HepG2 (cell line): ENCODE data around the gene ZNF740. TPM values are rescaled to one million over a fixed set of nuclear protein-coding genes. Genes with fewer than 3 reads are reported as not detected.

Experiments
- HNRNPUL1 ChIP-seq: fragments of 200-400 bp; formaldehyde crosslinking; IDR thresholded peaks from 2 replicates; pipeline ENCODE4 v1.6.1; 2017; ENCODE audit warnings: low read depth, mild to moderate bottlenecking, low read length, moderate library complexity
- MEIS2 ChIP-seq: sonication (generic); formaldehyde crosslinking; IDR thresholded peaks from 2 replicates; pipeline ENCODE4 v1.9.0; 2021; ENCODE audit warnings: mild to moderate bottlenecking, missing genetic modification reagents
- NAIF1 ChIP-seq: sonication (generic); formaldehyde crosslinking; IDR thresholded peaks from 2 replicates; pipeline ENCODE4 v1.5.0; 2020; ENCODE audit warnings: mild to moderate bottlenecking, missing genetic modification reagents, borderline replicate concordance
- NCOA1 ChIP-seq: sonication (generic); formaldehyde crosslinking; IDR thresholded peaks from 2 replicates; pipeline ENCODE4 v1.9.0; 2021; ENCODE audit warnings: missing genetic modification reagents
- NFYB ChIP-seq: sonication (generic); formaldehyde crosslinking; IDR thresholded peaks from 2 replicates; pipeline ENCODE4 v1.4.0; 2020; ENCODE audit warnings: missing genetic modification reagents
- NKX3-1 ChIP-seq: sonication (generic); formaldehyde crosslinking; IDR thresholded peaks from 2 replicates; pipeline ENCODE4 v1.5.0; 2020; ENCODE audit warnings: missing genetic modification reagents
- NR2F2 ChIP-seq: IDR thresholded peaks from 2 replicates; pipeline ENCODE4 v1.6.1; 2012; ENCODE audit warnings: low read depth, inconsistent platforms, borderline replicate concordance
- RFXAP ChIP-seq: sonication (generic); formaldehyde crosslinking; IDR thresholded peaks from 2 replicates; pipeline ENCODE4 v1.4.0; 2020; ENCODE audit warnings: missing genetic modification reagents, borderline replicate concordance
- SIN3A ChIP-seq: IDR thresholded peaks from 2 replicates; pipeline ENCODE4 v1.6.1; 2011; ENCODE audit warnings: low read depth, mild to moderate bottlenecking, control low read depth, low read length, borderline replicate concordance
- TCF7 ChIP-seq: sonication (generic); IDR thresholded peaks from 2 replicates; pipeline ENCODE4 v1.6.1; 2016; ENCODE audit warnings: antibody characterized with exemption, low read depth
- THAP11 ChIP-seq: IDR thresholded peaks from 2 replicates; pipeline ENCODE4 v1.6.1; 2016; ENCODE audit warnings: missing biosample characterization, missing genetic modification reagents
- ZFP36 ChIP-seq: fragments of 150-350 bp; IDR thresholded peaks from 2 replicates; pipeline ENCODE4 v1.6.1; 2018; ENCODE audit warnings: borderline replicate concordance, low read length, low read depth; ENCODE audit not compliant: partially characterized antibody
- ZNF253 ChIP-seq: sonication (generic); formaldehyde crosslinking; IDR thresholded peaks from 2 replicates; pipeline ENCODE4 v1.8.0; 2022; ENCODE audit warnings: mild to moderate bottlenecking, missing genetic modification reagents, borderline replicate concordance
- ZNF569 ChIP-seq: sonication (generic); formaldehyde crosslinking; IDR thresholded peaks from 2 replicates; pipeline ENCODE4 v1.5.0; 2020; ENCODE audit warnings: mild to moderate bottlenecking, missing genetic modification reagents, moderate library complexity, borderline replicate concordance
- ZNF891 ChIP-seq: sonication (generic); formaldehyde crosslinking; IDR thresholded peaks from 2 replicates; pipeline ENCODE4 v1.5.0; 2020; ENCODE audit warnings: mild to moderate bottlenecking, missing genetic modification reagents
- polyA plus RNA-seq, 8 experiments: library from polyadenylated mRNA; depleted of rRNA in 3 of 8; stranded (reverse) in 7 of 8; unstranded in 1 of 8; fragments of >200 nt; fragmentation: Illumina TruSeq in 4 of 8; extraction: Trizol in 4 of 8; gene quantifications; 2 replicates each; pipeline versions ENCODE4 v1.2.1 to v1.2.3, GENCODE V29; 2011 to 2016; ENCODE audit warnings: low read depth in 4 of 8, missing spikeins in 1 of 8, mixed read lengths in 1 of 8; ENCODE audit not compliant: insufficient read depth in 1 of 8
- total RNA-seq, 5 experiments: library from RNA; depleted of rRNA; stranded (reverse); fragments of >200 nt; fragmentation: Illumina TruSeq; extraction: Trizol; gene quantifications; 2 replicates each; pipeline ENCODE4 v1.2.3, GENCODE V29; 2016; ENCODE audit warnings: low read depth in 1 of 5
- TF ChIP-seq, protein P1 (sequence below): sonication (generic); formaldehyde crosslinking; IDR thresholded peaks from 2 replicates; pipeline ENCODE4 v1.4.0; 2020; ENCODE audit warnings: missing genetic modification reagents
- TF ChIP-seq, protein P2 (sequence below): sonication (generic); formaldehyde crosslinking; IDR thresholded peaks from 2 replicates; pipeline ENCODE4 v1.5.0; 2020; ENCODE audit warnings: mild to moderate bottlenecking, missing genetic modification reagents
- TF ChIP-seq, protein P3 (sequence below): sonication (generic); formaldehyde crosslinking; IDR thresholded peaks from 2 replicates; pipeline ENCODE4 v1.5.0; 2020; ENCODE audit warnings: missing genetic modification reagents, mild to moderate bottlenecking, borderline replicate concordance
- TF ChIP-seq, protein P4 (sequence below): sonication (generic); formaldehyde crosslinking; IDR thresholded peaks from 2 replicates; pipeline ENCODE4 v1.4.0; 2020; ENCODE audit warnings: missing genetic modification reagents, borderline replicate concordance
- TF ChIP-seq, protein P5 (sequence below): sonication (generic); formaldehyde crosslinking; IDR thresholded peaks from 2 replicates; pipeline ENCODE4 v1.4.0; 2020; ENCODE audit warnings: mild to moderate bottlenecking, low read depth, missing genetic modification reagents

ZNF740 gene
- total and polyA plus RNA-seq, 2 of the 13 experiments (the other 11 are each of a cell fraction or from before 2014, with no cell fraction given): 16.9 to 19.0 TPM

DNA sequence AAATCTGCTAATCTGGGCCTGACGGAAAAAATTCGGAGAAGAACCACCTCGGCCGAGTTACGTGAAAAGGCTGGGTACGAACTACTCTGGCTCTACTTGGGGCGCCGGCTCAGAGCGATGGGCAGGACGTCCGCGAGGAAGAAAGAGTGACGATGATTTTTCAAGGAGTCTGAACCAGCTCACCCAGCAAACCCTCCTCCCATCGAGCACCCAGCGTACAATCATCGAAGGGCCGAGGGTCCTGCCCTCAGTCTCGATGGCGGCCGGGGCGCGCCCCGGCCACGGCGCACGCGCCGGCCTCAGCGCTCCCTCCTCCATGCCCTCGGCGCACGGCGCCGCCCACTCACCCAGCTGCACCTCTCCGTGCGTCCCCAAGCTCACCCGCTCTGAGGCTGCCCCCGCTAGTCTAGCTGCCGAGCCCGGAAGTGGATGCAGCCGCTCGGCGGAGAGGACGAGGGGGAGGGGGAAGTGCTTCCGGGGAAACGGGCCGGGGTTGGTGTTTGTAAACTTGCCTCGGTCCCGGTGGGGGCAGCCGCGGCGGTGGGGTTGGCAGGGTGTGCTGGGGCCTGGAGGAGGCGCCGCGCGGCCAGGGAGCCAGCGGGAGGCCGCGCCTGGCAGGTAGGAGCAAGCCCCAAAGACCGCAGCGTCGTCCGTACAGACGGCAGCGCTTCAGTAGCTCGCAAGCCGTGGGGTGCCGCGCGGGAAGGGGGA is at the start of gene ZNF740, which contains the start of gene CSAD (continued):
- TF ChIP-seq, protein P1, sequence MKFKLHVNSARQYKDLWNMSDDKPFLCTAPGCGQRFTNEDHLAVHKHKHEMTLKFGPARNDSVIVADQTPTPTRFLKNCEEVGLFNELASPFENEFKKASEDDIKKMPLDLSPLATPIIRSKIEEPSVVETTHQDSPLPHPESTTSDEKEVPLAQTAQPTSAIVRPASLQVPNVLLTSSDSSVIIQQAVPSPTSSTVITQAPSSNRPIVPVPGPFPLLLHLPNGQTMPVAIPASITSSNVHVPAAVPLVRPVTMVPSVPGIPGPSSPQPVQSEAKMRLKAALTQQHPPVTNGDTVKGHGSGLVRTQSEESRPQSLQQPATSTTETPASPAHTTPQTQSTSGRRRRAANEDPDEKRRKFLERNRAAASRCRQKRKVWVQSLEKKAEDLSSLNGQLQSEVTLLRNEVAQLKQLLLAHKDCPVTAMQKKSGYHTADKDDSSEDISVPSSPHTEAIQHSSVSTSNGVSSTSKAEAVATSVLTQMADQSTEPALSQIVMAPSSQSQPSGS (CRISPR knock-in tag): peak; percentile 48; the same call in 1 of the 2 replicates
- no peak for TF ChIP-seq NCOA1 (CRISPR knock-in tag)
- no peak for TF ChIP-seq ZNF253
- peak; percentile 93 for TF ChIP-seq THAP11 (CRISPR knock-in tag)
- TF ChIP-seq NR2F2: no peak
- TF ChIP-seq, protein P2, sequence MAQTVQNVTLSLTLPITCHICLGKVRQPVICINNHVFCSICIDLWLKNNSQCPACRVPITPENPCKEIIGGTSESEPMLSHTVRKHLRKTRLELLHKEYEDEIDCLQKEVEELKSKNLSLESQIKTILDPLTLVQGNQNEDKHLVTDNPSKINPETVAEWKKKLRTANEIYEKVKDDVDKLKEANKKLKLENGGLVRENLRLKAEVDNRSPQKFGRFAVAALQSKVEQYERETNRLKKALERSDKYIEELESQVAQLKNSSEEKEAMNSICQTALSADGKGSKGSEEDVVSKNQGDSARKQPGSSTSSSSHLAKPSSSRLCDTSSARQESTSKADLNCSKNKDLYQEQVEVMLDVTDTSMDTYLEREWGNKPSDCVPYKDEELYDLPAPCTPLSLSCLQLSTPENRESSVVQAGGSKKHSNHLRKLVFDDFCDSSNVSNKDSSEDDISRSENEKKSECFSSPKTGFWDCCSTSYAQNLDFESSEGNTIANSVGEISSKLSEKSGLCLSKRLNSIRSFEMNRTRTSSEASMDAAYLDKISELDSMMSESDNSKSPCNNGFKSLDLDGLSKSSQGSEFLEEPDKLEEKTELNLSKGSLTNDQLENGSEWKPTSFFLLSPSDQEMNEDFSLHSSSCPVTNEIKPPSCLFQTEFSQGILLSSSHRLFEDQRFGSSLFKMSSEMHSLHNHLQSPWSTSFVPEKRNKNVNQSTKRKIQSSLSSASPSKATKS (CRISPR knock-in tag): no peak
- TF ChIP-seq, protein P3, sequence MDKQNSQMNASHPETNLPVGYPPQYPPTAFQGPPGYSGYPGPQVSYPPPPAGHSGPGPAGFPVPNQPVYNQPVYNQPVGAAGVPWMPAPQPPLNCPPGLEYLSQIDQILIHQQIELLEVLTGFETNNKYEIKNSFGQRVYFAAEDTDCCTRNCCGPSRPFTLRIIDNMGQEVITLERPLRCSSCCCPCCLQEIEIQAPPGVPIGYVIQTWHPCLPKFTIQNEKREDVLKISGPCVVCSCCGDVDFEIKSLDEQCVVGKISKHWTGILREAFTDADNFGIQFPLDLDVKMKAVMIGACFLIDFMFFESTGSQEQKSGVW: 0 out of 2 replicates have a peak, but pooled peaks have one; percentile 1
- no peak for TF ChIP-seq ZFP36
- no peak for TF ChIP-seq ZNF569 (CRISPR knock-in tag)
- TF ChIP-seq NAIF1: no peak
- peak; percentile 32; the same call in 1 of the 2 replicates for TF ChIP-seq SIN3A
- TF ChIP-seq HNRNPUL1: no peak
- TF ChIP-seq RFXAP (CRISPR knock-in tag): no peak
- no peak for TF ChIP-seq TCF7
- TF ChIP-seq NKX3-1 (CRISPR knock-in tag): no peak
- peak; percentile 26; the same call in 1 of the 2 replicates for TF ChIP-seq NFYB (CRISPR knock-in tag)
- TF ChIP-seq, protein P4, sequence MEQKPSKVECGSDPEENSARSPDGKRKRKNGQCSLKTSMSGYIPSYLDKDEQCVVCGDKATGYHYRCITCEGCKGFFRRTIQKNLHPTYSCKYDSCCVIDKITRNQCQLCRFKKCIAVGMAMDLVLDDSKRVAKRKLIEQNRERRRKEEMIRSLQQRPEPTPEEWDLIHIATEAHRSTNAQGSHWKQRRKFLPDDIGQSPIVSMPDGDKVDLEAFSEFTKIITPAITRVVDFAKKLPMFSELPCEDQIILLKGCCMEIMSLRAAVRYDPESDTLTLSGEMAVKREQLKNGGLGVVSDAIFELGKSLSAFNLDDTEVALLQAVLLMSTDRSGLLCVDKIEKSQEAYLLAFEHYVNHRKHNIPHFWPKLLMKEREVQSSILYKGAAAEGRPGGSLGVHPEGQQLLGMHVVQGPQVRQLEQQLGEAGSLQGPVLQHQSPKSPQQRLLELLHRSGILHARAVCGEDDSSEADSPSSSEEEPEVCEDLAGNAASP (CRISPR knock-in tag): peak; percentile 73
- TF ChIP-seq ZNF891 (CRISPR knock-in tag): no peak; the same call in 1 of the 2 replicates
- TF ChIP-seq, protein P5, sequence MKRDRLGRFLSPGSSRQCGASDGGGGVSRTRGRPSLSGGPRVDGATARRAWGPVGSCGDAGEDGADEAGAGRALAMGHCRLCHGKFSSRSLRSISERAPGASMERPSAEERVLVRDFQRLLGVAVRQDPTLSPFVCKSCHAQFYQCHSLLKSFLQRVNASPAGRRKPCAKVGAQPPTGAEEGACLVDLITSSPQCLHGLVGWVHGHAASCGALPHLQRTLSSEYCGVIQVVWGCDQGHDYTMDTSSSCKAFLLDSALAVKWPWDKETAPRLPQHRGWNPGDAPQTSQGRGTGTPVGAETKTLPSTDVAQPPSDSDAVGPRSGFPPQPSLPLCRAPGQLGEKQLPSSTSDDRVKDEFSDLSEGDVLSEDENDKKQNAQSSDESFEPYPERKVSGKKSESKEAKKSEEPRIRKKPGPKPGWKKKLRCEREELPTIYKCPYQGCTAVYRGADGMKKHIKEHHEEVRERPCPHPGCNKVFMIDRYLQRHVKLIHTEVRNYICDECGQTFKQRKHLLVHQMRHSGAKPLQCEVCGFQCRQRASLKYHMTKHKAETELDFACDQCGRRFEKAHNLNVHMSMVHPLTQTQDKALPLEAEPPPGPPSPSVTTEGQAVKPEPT (CRISPR knock-in tag): no peak; the same call in 1 of the 2 replicates
- TF ChIP-seq MEIS2 (CRISPR knock-in tag): no peak
